ENCODE measurements around the gene MLH3. TPM values are rescaled to one million over a fixed set of nuclear protein-coding genes. Genes with fewer than 3 reads are reported as not detected.

The MLH3 gene
- total RNA-seq, 1 experiment from 2014 or later = 23.0 TPM

- peaks cover 20 to 67% (median 62%) of the 10 kb centered on the region in 3 experiments; a peak in 6 of 7 replicates for H3K36me3 Mint-ChIP-seq (ENCODE audit: insufficient read depth in 1 of 3, low read depth in 3 of 3)
- H3K4me1 Mint-ChIP-seq = peaks cover 7 to 8% of the 10 kb centered on the region in 2 experiments
- no peak for DNase-seq
- H3K27ac Mint-ChIP-seq = no peak overlapping the region
- no CpG with 5 or more reads among the region's 3 CpGs for WGBS (ENCODE audit: extremely low coverage, insufficient read length, low lambda C conversion rate)
- Histone ChIP-seq H4K91ac (ENCODE audit: insufficient read length, low read depth, low read length) (no peak overlapping the region), H3K4ac (ENCODE audit: low read depth, low read length) (no peak overlapping the region), H3K14ac (ENCODE audit: insufficient read depth, low read length) (no peak overlapping the region), H3K9ac (ENCODE audit: extremely low read depth, insufficient read length, low read length) (no peak overlapping the region), H3K79me1 (ENCODE audit: insufficient read depth, low read depth, low read length, poor library complexity, severe bottlenecking) (no peaks in the 10 kb centered on the region), H2AK5ac (ENCODE audit: insufficient read length, low read length) (no peak overlapping the region), H3K9me3 (ENCODE audit: control insufficient read depth, low read depth, low read length) (no peaks in the 10 kb centered on the region), H3K27ac (ENCODE audit: insufficient read length, low read depth, low read length) (no peak overlapping the region), H2BK12ac (ENCODE audit: insufficient read length, low read depth, low read length) (no peak overlapping the region), H3K18ac (ENCODE audit: insufficient read length, low read depth, low read length) (no peak overlapping the region), H2BK120ac (ENCODE audit: low read depth, low read length, poor library complexity, severe bottlenecking) (no peak overlapping the region), H4K20me1 (ENCODE audit: control insufficient read depth, insufficient read depth, insufficient read length) (no peaks in the 10 kb centered on the region), H3K23me2 (ENCODE audit: insufficient read length, low read depth, low read length, poor library complexity, severe bottlenecking) (no peaks in the 10 kb centered on the region), H3K27me3 (ENCODE audit: insufficient read depth, low read length) (no peaks in the 10 kb centered on the region), H2BK20ac (ENCODE audit: low read depth, low read length, poor library complexity, severe bottlenecking) (no peak overlapping the region), H2BK5ac (ENCODE audit: insufficient read length, low read length) (no peak overlapping the region), H3K79me2 (ENCODE audit: insufficient read depth, low read length) (no peaks in the 10 kb centered on the region), H4K8ac (replicated peaks; ENCODE audit: insufficient read length, low read depth, low read length) (no peak overlapping the region), H3K56ac (ENCODE audit: insufficient read length, low read depth, low read length) (no peak overlapping the region), H3K4me1 (ENCODE audit: insufficient read depth, low read length) (no peaks in the 10 kb centered on the region), H3T11ph (ENCODE audit: low read length) (no peak overlapping the region), H3K4me2 (ENCODE audit: insufficient read depth, insufficient read length, low read length) (no peak overlapping the region), H3K23ac (ENCODE audit: insufficient read length, low read depth, low read length) (no peak overlapping the region), H2BK15ac (ENCODE audit: low read depth, low read length) (no peak overlapping the region), H4K5ac (ENCODE audit: insufficient read length, low read depth, low read length) (no peak overlapping the region), H2AFZ (ENCODE audit: low read length) (no peak overlapping the region)
- no peaks in the 10 kb centered on the region for H3K27me3 Mint-ChIP-seq (ENCODE audit: low read depth)
- no peak for TF ChIP-seq CTCF (conservative IDR thresholded peaks at IDR 0.05)
- no peaks in the 10 kb centered on the region for H3K9me3 Mint-ChIP-seq
- no peak overlapping the region for H3K4me3 Mint-ChIP-seq
Observed at GRCh38 chr14:75094896-75095295, 43.6 kb upstream of the MLH3 start.

All from H9 (cell line).